Activated T-cell treated with anti-CD3 and anti-CD28 coated beads, Interleukin-2, amount 50 U/mL, for 72 hours (primary cell): ENCODE results near the gene PRICKLE2. TPM values are rescaled to one million over a fixed set of nuclear protein-coding genes. Genes with fewer than 3 reads are reported as not detected.

Experiments
- ATAC-seq, 2 donors: fragments of 150-1000 bp; cut with Tn5 transposase; replicated peaks in 1 of 2; 2 replicates each; pipeline ENCODE4 v1.10.0; 2021; ENCODE audit warnings: moderate library complexity in 2 of 2, mild to moderate bottlenecking in 1 of 2
- DNase-seq, 2 donors: peaks; one replicate each; pipeline ENCODE4 v3.0.0; 2021 to 2022; ENCODE audit warnings: mixed read lengths in 1 of 2
- H3K27ac Mint-ChIP-seq: one replicate; pipeline ENCODE4 v1.8.0; 2022; ENCODE audit warnings: mild to moderate bottlenecking, moderate library complexity, mixed read lengths
- H3K27me3 Mint-ChIP-seq: one replicate; pipeline ENCODE4 v1.8.0; 2022; ENCODE audit warnings: low read depth, mixed read lengths
- H3K36me3 Mint-ChIP-seq, 2 donors: one replicate each; pipeline ENCODE4 v1.8.0; 2022; ENCODE audit warnings: mixed read lengths in 2 of 2, mild to moderate bottlenecking in 1 of 2; ENCODE audit not compliant: insufficient read depth in 2 of 2
- H3K4me1 Mint-ChIP-seq: one replicate; pipeline ENCODE4 v1.8.0; 2022; ENCODE audit warnings: low read depth, mixed read lengths
- H3K4me3 Mint-ChIP-seq, 2 donors: one replicate each; pipeline ENCODE4 v1.8.0; 2022; ENCODE audit warnings: mild to moderate bottlenecking in 2 of 2, mixed read lengths in 2 of 2, moderate library complexity in 2 of 2
- H3K9me3 Mint-ChIP-seq, 2 donors: one replicate each; pipeline ENCODE4 v1.8.0; 2022; ENCODE audit warnings: mixed read lengths in 2 of 2
- total RNA-seq, 2 donors: library from RNA; stranded (reverse); gene quantifications; one replicate each; pipeline ENCODE4 v1.2.3, GENCODE V29; 2022

PRICKLE2 gene
- total RNA-seq, 2 donors from 2014 or later, result 0.09 to 0.17 TPM

DNA sequence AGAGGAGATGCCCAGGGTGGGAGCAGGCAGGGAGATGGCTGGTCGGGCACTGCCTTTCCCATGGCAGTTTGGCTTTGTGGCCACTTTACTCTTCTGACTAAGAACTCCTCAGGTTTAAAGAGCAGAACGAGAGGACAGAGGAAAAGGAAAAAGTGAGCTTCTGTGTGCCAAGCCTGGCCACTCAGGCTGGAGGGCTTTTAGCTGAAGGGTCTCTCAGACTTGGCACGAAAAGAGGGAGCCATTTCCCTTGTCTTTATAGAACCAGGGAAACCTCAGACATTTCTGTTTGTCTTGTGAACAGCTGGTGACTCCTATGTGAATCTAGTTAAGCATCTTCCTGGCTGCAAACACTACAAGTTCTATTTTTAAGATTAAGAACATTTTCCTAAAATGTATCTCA lies 178.7 kb downstream of the PRICKLE2 start:
- Mint-ChIP-seq H3K4me3 (no peak overlapping the region), H3K27me3 (peaks cover 48% of the 10 kb centered on the region)
- no peak for DNase-seq

DNA sequence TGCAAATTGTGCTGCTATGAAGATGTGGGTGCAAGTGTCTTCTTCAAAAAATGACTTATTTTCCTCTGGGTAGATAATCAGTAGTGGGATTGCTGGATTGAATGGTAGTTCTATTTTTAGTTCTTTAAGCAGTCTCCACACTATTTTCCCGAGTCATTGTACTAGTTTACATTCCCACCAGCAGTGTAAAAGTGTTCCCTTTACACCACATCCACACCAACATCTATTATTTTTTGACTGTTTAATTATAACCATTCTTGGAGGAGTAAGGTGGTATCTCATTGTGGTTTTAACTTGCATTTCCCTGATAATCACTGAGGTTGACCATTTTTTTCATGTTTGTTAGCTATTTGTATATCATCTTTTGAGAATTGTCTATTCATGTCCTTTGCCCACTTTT lies 182.3 kb downstream of the PRICKLE2 start:
- Mint-ChIP-seq H3K27ac (no peak overlapping the region), H3K9me3 (no peaks in the 10 kb centered on the region), H3K27me3 (peaks cover 49% of the 10 kb centered on the region), H3K4me1 (no peaks in the 10 kb centered on the region), H3K36me3 (no peaks in the 10 kb centered on the region), H3K4me3 (no peak overlapping the region)
- DNase-seq (no peak), ATAC-seq (no peak)

More for the DNA sequence above, 178.7 kb downstream of the PRICKLE2 start:
- no peak for ATAC-seq
- Mint-ChIP-seq H3K4me1 (peaks cover 12% of the 10 kb centered on the region), H3K27ac (no peak overlapping the region), H3K36me3 (no peaks in the 10 kb centered on the region), H3K9me3 (no peaks in the 10 kb centered on the region)

Other genes starting within 250 kb of the PRICKLE2 start
- 10 to 100 TPM; 83.4 to 90.3 TPM for gene PSMD6, start 202.0 kb downstream of the PRICKLE2 start, total RNA-seq